GM23338 (cell line): ENCODE data around the gene THSD4. TPM values are rescaled to one million over a fixed set of nuclear protein-coding genes. Genes with fewer than 3 reads are reported as not detected.

ENCODE experiments used
- ATAC-seq: fragments of 200-7000 bp; cut with Tn5 transposase; 3 replicates; pipeline ENCODE4 v1.9.1; 2020
- DNase-seq: peaks from one replicate; pipeline ENCODE4 v3.0.0-alpha.2; 2015; ENCODE audit warnings: low spot score
- H2AFZ ChIP-seq: fragments of 200-600 bp; sonication (generic); 2 replicates; pipeline ENCODE4 v1.8.0; 2016; ENCODE audit warnings: antibody characterized with exemption, mild to moderate bottlenecking, moderate library complexity
- H3F3A ChIP-seq: fragments of 200-600 bp; sonication (generic); replicated peaks from 2 replicates; pipeline ENCODE4 v1.8.0; 2017; ENCODE audit warnings: antibody characterized with exemption, mixed run types, low read depth
- H3K27ac ChIP-seq: fragments of 200-600 bp; sonication (generic); 2 replicates; pipeline ENCODE4 v1.6.1; 2016; ENCODE audit warnings: low read depth
- H3K27me3 ChIP-seq: fragments of 200-600 bp; sonication (generic); 2 replicates; pipeline ENCODE4 v1.8.0; 2016; ENCODE audit warnings: mild to moderate bottlenecking, mixed run types, moderate library complexity; ENCODE audit not compliant: insufficient read depth
- H3K36me3 ChIP-seq: fragments of 200-600 bp; sonication (generic); 2 replicates; pipeline ENCODE4 v1.8.0; 2016; ENCODE audit warnings: mild to moderate bottlenecking; ENCODE audit not compliant: insufficient read depth
- H3K4me1 ChIP-seq: fragments of 200-600 bp; sonication (generic); 2 replicates; pipeline ENCODE4 v1.8.0; 2016; ENCODE audit warnings: mild to moderate bottlenecking, moderate library complexity; ENCODE audit not compliant: insufficient read depth
- H3K4me2 ChIP-seq: fragments of 200-600 bp; sonication (generic); 2 replicates; pipeline ENCODE4 v1.7.1; 2017; ENCODE audit warnings: mixed run types
- H3K4me3 ChIP-seq: fragments of 200-600 bp; sonication (generic); 2 replicates; pipeline ENCODE4 v1.6.1; 2016; ENCODE audit warnings: mixed run types
- H3K79me2 ChIP-seq: fragments of 200-600 bp; sonication (generic); replicated peaks from 2 replicates; pipeline ENCODE4 v1.8.0; 2017; ENCODE audit warnings: mild to moderate bottlenecking; ENCODE audit not compliant: insufficient read depth
- H3K9me2 ChIP-seq: fragments of 200-600 bp; sonication (generic); 2 replicates; pipeline ENCODE4 v1.8.0; 2017; ENCODE audit not compliant: insufficient read depth
- H4K20me1 ChIP-seq: fragments of 200-600 bp; sonication (generic); replicated peaks from 2 replicates; pipeline ENCODE4 v1.8.0; 2017; ENCODE audit warnings: mild to moderate bottlenecking; ENCODE audit not compliant: insufficient read depth
- H3K27ac Mint-ChIP-seq: 2 replicates; pipeline ENCODE4 v1.8.0; 2020; ENCODE audit warnings: inconsistent platforms, mild to moderate bottlenecking, moderate library complexity, mixed read lengths
- H3K27me3 Mint-ChIP-seq: 3 replicates; pipeline ENCODE4 v1.8.0; 2022; ENCODE audit warnings: low read depth, mild to moderate bottlenecking, moderate library complexity, mixed read lengths, inconsistent platforms; ENCODE audit not compliant: insufficient read depth, poor library complexity
- H3K36me3 Mint-ChIP-seq: 3 replicates; pipeline ENCODE4 v1.8.0; 2021; ENCODE audit warnings: low read depth, mild to moderate bottlenecking, inconsistent platforms, moderate library complexity, mixed read lengths
- H3K4me1 Mint-ChIP-seq: 3 replicates; pipeline ENCODE4 v1.8.0; 2020; ENCODE audit warnings: mild to moderate bottlenecking, inconsistent platforms, mixed read lengths
- H3K4me3 Mint-ChIP-seq: 3 replicates; pipeline ENCODE4 v1.8.0; 2021; ENCODE audit warnings: moderate library complexity, mild to moderate bottlenecking, inconsistent platforms, mixed read lengths
- H3K9me3 Mint-ChIP-seq: 3 replicates; pipeline ENCODE4 v1.8.0; 2020; ENCODE audit warnings: moderate library complexity, mild to moderate bottlenecking, inconsistent platforms, mixed read lengths
- CREB1 ChIP-seq: fragments of 250-450 bp; sonication (Bioruptor Pico); IDR thresholded peaks from 2 replicates; pipeline ENCODE4 v1.5.0; 2020; ENCODE audit warnings: low read depth, mild to moderate bottlenecking, moderate library complexity
- EZH2 ChIP-seq: fragments of 200-600 bp; sonication (generic); IDR thresholded peaks from one replicate; pipeline ENCODE4 v1.8.0; 2017; ENCODE audit warnings: antibody characterized with exemption, mild to moderate bottlenecking, low read depth; ENCODE audit not compliant: unreplicated experiment
- EZH2phosphoT487 ChIP-seq: fragments of 200-600 bp; sonication (generic); IDR thresholded peaks from one replicate; pipeline ENCODE4 v1.8.1; 2018; ENCODE audit warnings: antibody characterized with exemption; ENCODE audit not compliant: unreplicated experiment
- JUNB ChIP-seq: IDR thresholded peaks from one replicate; pipeline ENCODE4 v1.6.1; 2016; ENCODE audit warnings: antibody characterized with exemption; ENCODE audit not compliant: unreplicated experiment
- NANOG ChIP-seq: IDR thresholded peaks from 2 replicates; pipeline ENCODE4 v1.6.1; 2016; ENCODE audit warnings: antibody characterized with exemption, borderline replicate concordance
- POLR2AphosphoS5 ChIP-seq: IDR thresholded peaks from 2 replicates; pipeline ENCODE4 v1.6.1; 2016; ENCODE audit warnings: antibody characterized with exemption, low read depth
- STAT1 ChIP-seq: IDR thresholded peaks from one replicate; pipeline ENCODE4 v1.6.1; 2016; ENCODE audit warnings: antibody characterized with exemption; ENCODE audit not compliant: unreplicated experiment
- ZNF331 ChIP-seq: fragments of 250-450 bp; sonication (Bioruptor Pico); IDR thresholded peaks from 2 replicates; pipeline ENCODE4 v1.5.0; 2020; ENCODE audit warnings: low read depth, mild to moderate bottlenecking, moderate library complexity
- polyA plus RNA-seq: library from polyadenylated mRNA; unstranded; fragments of >200 nt; fragmentation: Nextera tagmentation; extraction: Ambion mirVana; gene quantifications from 2 replicates; pipeline ENCODE4 v1.2.1, GENCODE V29; 2016
- total RNA-seq: library from RNA; depleted of rRNA; stranded (reverse); fragments of >200 nt; shearing (Covaris generic); gene quantifications from 2 replicates; pipeline ENCODE4 v1.2.3, GENCODE V29; 2014
- TF ChIP-seq, protein P1 (sequence below): IDR thresholded peaks from one replicate; pipeline ENCODE4 v1.6.1; 2018; ENCODE audit warnings: antibody characterized with exemption; ENCODE audit not compliant: unreplicated experiment
- TF ChIP-seq, protein P2 (sequence below), 2 experiments: fragments of 200-600 bp in 1 of 2; sonication (generic) in 1 of 2; conservative IDR thresholded peaks; 2 replicates each; pipeline versions ENCODE4 v1.5.1 to v1.6.1; 2016 to 2017; ENCODE audit warnings: antibody characterized with exemption in 2 of 2, low read depth in 2 of 2, mild to moderate bottlenecking in 2 of 2, moderate library complexity in 1 of 2
- TF ChIP-seq, protein P3 (sequence below): IDR thresholded peaks from 2 replicates; pipeline ENCODE4 v1.6.1; 2016; ENCODE audit warnings: antibody characterized with exemption

The THSD4 gene
- total and polyA plus RNA-seq, 2 experiments from 2014 or later, result 2.0 to 7.4 TPM

- TF ChIP-seq, protein P1, sequence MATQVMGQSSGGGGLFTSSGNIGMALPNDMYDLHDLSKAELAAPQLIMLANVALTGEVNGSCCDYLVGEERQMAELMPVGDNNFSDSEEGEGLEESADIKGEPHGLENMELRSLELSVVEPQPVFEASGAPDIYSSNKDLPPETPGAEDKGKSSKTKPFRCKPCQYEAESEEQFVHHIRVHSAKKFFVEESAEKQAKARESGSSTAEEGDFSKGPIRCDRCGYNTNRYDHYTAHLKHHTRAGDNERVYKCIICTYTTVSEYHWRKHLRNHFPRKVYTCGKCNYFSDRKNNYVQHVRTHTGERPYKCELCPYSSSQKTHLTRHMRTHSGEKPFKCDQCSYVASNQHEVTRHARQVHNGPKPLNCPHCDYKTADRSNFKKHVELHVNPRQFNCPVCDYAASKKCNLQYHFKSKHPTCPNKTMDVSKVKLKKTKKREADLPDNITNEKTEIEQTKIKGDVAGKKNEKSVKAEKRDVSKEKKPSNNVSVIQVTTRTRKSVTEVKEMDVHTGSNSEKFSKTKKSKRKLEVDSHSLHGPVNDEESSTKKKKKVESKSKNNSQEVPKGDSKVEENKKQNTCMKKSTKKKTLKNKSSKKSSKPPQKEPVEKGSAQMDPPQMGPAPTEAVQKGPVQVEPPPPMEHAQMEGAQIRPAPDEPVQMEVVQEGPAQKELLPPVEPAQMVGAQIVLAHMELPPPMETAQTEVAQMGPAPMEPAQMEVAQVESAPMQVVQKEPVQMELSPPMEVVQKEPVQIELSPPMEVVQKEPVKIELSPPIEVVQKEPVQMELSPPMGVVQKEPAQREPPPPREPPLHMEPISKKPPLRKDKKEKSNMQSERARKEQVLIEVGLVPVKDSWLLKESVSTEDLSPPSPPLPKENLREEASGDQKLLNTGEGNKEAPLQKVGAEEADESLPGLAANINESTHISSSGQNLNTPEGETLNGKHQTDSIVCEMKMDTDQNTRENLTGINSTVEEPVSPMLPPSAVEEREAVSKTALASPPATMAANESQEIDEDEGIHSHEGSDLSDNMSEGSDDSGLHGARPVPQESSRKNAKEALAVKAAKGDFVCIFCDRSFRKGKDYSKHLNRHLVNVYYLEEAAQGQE, result no peak
- TF ChIP-seq NANOG, result no peak
- TF ChIP-seq ZNF331 (CRISPR knock-in tag), result no peak
- no peak for TF ChIP-seq EZH2
Observed at GRCh38 chr15:71728881-71729280, 613.6 kb downstream of the THSD4 start (continued).

DNA sequence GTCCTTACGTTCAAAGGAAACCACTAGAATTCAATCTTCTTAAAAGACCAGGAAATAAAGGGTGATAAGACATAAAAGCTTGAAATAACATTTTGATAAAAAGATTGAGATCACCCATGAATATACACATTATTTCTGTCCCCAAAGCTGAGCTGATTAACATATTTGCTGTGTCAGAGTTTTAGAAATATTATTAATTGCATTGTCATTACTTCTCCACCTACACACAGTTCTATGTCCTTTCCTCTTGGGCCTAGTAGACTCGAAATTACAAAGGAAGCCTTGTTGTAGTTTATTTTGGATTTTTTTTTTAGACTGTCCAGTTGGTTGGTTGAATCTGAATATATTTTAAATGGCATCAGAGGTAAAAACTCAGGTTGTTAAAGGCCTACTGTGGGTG lies 614.0 kb downstream of the THSD4 start:
- H3K4me2 ChIP-seq, result no peak overlapping the region
- no peaks in the 10 kb centered on the region for H3K9me2 ChIP-seq
- ATAC-seq, result no peak
- no peaks in the 10 kb centered on the region for H3K4me1 Mint-ChIP-seq
- TF ChIP-seq, protein P2, sequence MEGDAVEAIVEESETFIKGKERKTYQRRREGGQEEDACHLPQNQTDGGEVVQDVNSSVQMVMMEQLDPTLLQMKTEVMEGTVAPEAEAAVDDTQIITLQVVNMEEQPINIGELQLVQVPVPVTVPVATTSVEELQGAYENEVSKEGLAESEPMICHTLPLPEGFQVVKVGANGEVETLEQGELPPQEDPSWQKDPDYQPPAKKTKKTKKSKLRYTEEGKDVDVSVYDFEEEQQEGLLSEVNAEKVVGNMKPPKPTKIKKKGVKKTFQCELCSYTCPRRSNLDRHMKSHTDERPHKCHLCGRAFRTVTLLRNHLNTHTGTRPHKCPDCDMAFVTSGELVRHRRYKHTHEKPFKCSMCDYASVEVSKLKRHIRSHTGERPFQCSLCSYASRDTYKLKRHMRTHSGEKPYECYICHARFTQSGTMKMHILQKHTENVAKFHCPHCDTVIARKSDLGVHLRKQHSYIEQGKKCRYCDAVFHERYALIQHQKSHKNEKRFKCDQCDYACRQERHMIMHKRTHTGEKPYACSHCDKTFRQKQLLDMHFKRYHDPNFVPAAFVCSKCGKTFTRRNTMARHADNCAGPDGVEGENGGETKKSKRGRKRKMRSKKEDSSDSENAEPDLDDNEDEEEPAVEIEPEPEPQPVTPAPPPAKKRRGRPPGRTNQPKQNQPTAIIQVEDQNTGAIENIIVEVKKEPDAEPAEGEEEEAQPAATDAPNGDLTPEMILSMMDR (conservative IDR thresholded peaks at IDR 0.05; ENCODE audit: low read depth in 2 of 2), result no peak
- TF ChIP-seq JUNB, result no peak
- TF ChIP-seq ZNF331 (CRISPR knock-in tag), result no peak
- TF ChIP-seq POLR2AphosphoS5, result no peak
- no peak for TF ChIP-seq NANOG
- no peak for TF ChIP-seq EZH2phosphoT487
- no peak for TF ChIP-seq CREB1 (CRISPR knock-in tag)
- no peak for TF ChIP-seq STAT1
- TF ChIP-seq, protein P3, sequence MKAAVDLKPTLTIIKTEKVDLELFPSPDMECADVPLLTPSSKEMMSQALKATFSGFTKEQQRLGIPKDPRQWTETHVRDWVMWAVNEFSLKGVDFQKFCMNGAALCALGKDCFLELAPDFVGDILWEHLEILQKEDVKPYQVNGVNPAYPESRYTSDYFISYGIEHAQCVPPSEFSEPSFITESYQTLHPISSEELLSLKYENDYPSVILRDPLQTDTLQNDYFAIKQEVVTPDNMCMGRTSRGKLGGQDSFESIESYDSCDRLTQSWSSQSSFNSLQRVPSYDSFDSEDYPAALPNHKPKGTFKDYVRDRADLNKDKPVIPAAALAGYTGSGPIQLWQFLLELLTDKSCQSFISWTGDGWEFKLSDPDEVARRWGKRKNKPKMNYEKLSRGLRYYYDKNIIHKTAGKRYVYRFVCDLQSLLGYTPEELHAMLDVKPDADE, result no peak
- H2AFZ ChIP-seq, result no peak overlapping the region
- H3K79me2 ChIP-seq, result no peaks in the 10 kb centered on the region
- no peaks in the 10 kb centered on the region for H3K36me3 ChIP-seq
- no peak overlapping the region for H3K27ac Mint-ChIP-seq
- H3K4me3 ChIP-seq, result no peak overlapping the region
- H3K27me3 Mint-ChIP-seq, result no peaks in the 10 kb centered on the region
- H3K36me3 Mint-ChIP-seq, result no peaks in the 10 kb centered on the region
- H3F3A ChIP-seq, result no peaks in the 10 kb centered on the region
- no peaks in the 10 kb centered on the region for H3K4me1 ChIP-seq
- H3K27me3 ChIP-seq, result no peaks in the 10 kb centered on the region
- no peaks in the 10 kb centered on the region for H3K9me3 Mint-ChIP-seq
- H4K20me1 ChIP-seq, result no peaks in the 10 kb centered on the region
- DNase-seq, result no peak
- H3K27ac ChIP-seq, result no peak overlapping the region
- H3K4me3 Mint-ChIP-seq, result no peak overlapping the region
